Activated gamma-delta T cell treated with Interleukin-2 at 50 U/mL for 16 hours (primary cell): ENCODE results near the gene NLRP9.

Experiments
- DNase-seq: peaks from one replicate; pipeline ENCODE4 v3.0.0-alpha.2; 2020

NLRP9 gene

GRCh38 chr19:55672418-55672817, 65.8 kb downstream of the NLRP9 start:
- no peak for DNase-seq

- DNase-seq: no peak
These were observed 67.2 kb downstream of the NLRP9 start for GRCh38 chr19:55671054-55671378.

DNA sequence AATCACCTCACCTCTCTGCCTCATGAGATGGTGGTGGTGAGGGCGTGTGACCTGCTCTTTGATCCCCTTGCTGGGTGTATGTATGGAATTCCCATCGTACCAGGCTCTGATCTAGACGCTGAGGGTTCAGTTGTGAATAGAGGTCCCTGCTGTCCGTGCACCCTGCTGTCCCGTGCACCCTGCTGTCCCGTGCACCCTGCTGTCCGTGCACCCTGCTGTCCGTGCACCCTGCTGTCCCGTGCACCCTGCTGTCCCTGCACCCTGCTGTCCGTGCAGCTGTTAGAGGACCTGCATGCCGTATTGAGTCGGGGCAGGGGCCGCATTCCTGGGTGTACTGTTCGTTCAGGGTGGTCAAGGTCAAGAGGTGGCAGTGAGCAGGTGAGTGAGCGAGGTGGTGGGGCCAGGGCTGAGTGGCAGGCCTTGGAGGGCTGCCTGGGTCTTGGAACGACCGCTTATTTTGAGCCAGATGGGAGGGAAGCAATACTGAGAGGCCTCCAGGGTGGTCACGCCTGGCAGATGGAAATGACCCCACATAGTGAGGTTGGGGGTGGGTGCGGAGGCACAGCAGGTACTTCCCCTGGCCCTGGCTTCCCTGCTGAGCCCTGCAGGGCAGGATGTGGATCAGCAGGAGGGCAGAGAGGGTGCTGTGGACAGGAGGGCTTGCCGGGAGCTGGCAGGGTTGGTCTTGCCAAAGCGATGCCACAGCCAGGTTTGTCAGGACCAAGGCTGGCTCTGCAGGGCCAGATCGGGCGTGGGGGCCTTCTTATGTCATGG, 67.7 kb downstream of the NLRP9 start:
- no peak for DNase-seq

DNA sequence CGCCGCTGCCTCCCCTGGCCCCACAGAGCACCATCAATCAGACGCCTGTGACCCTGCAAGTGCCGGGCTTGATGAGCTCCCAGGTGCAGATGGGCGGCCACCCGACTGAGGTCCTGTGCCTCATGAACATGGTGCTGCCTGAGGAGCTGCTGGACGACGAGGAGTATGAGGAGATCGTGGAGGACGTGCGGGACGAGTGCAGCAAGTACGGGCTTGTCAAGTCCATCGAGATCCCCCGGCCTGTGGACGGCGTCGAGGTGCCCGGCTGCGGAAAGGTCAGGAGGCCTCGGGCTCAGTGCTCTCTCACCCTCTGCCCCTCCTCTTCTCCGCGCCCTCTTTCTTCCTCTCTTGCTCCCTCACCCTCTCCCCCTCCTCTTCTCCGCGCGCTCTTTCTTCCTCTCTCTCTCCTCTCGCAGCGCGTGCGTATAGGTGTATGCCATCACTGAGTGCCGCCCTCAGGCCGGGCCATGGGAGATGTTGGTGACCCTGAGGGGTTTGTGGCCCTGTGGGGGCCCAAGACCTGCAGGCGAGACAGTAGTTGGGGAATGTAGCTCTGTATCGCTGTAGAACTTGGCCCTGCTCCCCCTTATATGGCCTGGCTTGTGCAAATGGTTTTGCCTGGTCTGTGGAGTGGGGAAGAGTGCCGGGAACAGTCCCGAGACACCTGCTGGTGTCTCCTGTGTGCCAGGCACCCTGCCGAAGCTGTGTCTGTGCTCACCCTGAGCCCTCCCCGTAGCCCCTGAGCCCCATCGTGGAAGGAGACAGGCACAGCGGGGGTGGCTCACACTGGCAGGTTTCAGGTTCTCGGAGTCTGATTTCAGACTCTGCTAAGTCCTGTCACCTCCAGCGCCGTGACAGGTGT, 68.6 kb downstream of the NLRP9 start:
- no peak for DNase-seq

DNA sequence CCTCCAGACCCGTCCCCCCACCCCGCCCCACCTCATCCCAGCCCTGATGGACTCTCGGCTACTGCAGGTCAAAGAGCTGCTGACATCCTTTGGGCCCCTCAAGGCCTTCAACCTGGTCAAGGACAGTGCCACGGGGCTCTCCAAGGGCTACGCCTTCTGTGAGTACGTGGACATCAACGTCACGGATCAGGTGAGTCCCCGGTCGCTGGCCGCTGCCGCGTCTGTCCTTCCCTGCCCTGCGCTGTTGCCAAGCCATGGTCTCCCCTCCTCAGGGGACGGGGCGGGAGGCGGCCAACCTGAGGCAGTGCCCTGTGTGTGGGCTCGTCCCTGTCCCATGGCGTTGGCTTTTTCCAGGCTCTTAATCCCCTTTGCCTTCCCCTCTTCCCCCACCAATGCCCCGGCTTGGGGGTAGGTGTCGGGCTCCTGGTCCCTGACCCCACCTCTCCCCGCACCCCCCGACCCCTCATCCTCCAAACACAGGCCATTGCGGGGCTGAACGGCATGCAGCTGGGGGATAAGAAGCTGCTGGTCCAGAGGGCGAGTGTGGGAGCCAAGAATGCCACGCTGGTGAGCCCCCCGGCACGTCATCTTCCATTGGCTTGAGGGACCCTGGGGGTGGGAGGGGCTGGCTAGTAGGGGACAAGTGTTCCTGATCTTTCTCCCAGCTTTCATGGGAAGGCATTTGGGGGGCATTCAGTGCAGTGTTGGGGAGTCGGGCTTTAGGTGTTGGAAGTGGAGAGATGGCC, 69.4 kb downstream of the NLRP9 start:
- no peak for DNase-seq

DNA sequence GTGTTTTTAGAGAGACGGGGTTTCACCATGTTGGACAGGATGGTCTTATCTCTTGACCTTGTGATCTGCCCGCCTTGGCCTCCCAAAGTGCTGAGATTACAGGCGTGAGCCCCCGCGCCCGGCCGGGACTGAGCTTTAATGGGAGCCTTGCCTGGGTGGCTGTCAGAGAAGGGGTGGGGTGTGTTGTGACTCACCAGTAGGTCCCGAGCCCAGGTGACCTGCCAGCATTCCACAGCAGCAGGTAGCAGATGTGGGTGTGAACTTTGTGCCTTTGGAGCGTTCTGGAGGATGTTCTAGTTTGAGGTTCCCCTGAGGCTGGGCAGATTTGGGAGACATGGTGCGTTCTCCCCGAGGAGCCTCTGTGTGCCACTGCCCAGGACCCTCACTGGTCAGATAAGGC, 70.2 kb downstream of the NLRP9 start:
- DNase-seq: no peak

GRCh38 chr19:55667511-55667910, 70.7 kb downstream of the NLRP9 start:
- no peak for DNase-seq

GRCh38 chr19:55667006-55667381, 71.2 kb downstream of the NLRP9 start:
- no peak for DNase-seq

GRCh38 chr19:55666343-55667005, 71.7 kb downstream of the NLRP9 start:
- no peak for DNase-seq

- no peak for DNase-seq
These were observed 74.2 kb downstream of the NLRP9 start for GRCh38 chr19:55663846-55664536.

DNA sequence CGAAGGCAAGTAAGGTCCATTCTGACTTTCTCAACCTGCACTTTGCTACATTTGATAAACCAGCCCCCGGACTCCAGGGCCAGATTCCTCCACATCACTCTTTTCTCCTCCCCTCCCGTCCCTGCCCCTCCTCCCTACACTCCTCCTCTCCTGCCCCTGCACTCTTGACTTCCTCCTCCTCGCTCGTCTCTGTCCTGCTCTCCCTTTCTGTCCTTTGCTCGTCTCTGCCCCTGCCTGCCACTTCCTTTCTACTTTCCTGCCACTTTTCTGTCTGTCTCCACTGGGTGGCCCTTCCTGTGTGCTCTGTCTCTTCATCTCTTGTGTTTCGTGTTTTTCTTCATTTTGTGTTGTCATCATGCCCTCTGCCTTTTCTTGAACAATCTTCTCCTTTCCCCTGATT, 76.4 kb downstream of the NLRP9 start:
- DNase-seq: no peak

DNA sequence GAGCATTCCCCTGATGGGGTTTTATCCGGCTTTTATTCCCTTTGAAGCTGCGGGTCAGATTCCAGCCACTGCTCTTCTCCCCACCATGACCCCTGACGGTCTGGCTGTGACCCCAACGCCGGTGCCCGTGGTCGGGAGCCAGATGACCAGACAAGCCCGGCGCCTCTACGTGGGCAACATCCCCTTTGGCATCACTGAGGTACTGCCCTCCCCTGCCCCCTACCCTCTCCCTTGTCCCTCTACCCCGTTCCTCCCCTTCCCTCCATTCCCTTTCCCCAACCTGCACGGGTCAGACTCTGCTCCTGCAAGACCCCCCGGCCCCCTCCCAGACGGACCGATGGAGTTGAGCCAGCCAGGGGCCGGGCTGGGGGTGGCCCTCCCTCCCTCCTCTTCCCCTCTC, 77.2 kb downstream of the NLRP9 start:
- DNase-seq: no peak

- no peak for DNase-seq
These were observed 77.8 kb downstream of the NLRP9 start for GRCh38 chr19:55660404-55660803.

DNA sequence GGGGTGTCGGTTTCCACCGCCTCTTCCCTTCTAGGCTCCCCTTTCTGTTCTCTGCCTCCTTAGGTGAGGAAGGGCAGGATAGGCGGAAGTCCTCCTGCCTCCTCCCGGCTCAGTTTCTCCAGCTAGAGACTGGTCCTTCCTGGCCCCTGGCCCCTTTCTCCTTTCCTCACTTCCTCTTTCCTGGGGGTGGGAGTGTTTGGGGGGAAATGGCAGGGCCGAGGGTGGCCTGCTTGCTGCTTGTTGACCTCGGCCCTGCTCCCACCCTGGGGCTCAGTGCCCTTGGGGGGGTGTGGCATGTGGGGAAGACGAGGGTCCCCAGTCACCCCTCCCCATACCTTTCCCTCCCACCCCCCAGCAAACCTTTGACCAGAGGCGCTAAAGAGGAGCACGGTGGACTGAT, 78.4 kb downstream of the NLRP9 start:
- no peak for DNase-seq

- DNase-seq: no peak
These were observed 79.2 kb downstream of the NLRP9 start for GRCh38 chr19:55658846-55659459.
